H1 (cell line): ENCODE results near the gene DDIAS. TPM values are rescaled to one million over a fixed set of nuclear protein-coding genes. Genes with fewer than 3 reads are reported as not detected.

Experiments used
- CTCF ChIA-PET: fragments of 300-600 bp; sonication (Branson Sonifier 250); formaldehyde crosslinking; loops from one replicate; lab custom pipeline; 2021; ENCODE audit not compliant: partially characterized antibody; lab: Charles Lee
- POLR2A ChIA-PET: fragments of 300-600 bp; sonication (Branson Sonifier 250); formaldehyde crosslinking; loops from one replicate; lab custom pipeline; 2021; ENCODE audit warnings: inconsistent platforms; ENCODE audit not compliant: partially characterized antibody; lab: Charles Lee
- DNase-seq, 2 experiments: peaks; one replicate each; pipeline versions ENCODE4 v3.0.0 to v3.0.0-alpha.2; 2010 to 2022; ENCODE audit warnings: low spot score in 2 of 2, low read depth in 1 of 2, mixed read lengths in 1 of 2
- FAIRE-seq: peaks from 2 replicates; lab custom pipeline; 2011; peaks lifted over from hg19 to GRCh38; lab: Jason Lieb, UNC
- H2AFZ ChIP-seq: 2 replicates; pipeline ENCODE4 v1.8.1; 2012; ENCODE audit warnings: low read length, inconsistent platforms
- H2AK5ac ChIP-seq: 2 replicates; pipeline ENCODE4 v1.6.1; 2013; ENCODE audit warnings: low read depth, low read length
- H2BK120ac ChIP-seq: replicated peaks from 2 replicates; pipeline ENCODE3; 2013; ENCODE audit warnings: low read depth, low read length, inconsistent platforms
- H2BK12ac ChIP-seq: 2 replicates; pipeline ENCODE4 v1.6.1; 2013; ENCODE audit warnings: low read depth, low read length
- H2BK15ac ChIP-seq: 2 replicates; pipeline ENCODE4 v1.6.1; 2013; ENCODE audit warnings: low read length
- H2BK20ac ChIP-seq: 2 replicates; pipeline ENCODE4 v1.6.1; 2013; ENCODE audit warnings: low read length
- H2BK5ac ChIP-seq: 2 replicates; pipeline ENCODE4 v1.6.1; 2013; ENCODE audit warnings: low read depth, low read length
- H3K14ac ChIP-seq: 2 replicates; pipeline ENCODE4 v1.6.1; 2013; ENCODE audit warnings: inconsistent platforms; ENCODE audit not compliant: insufficient read length
- H3K18ac ChIP-seq: 2 replicates; pipeline ENCODE4 v1.6.1; 2013; ENCODE audit warnings: low read length; ENCODE audit errors: extremely low read depth
- H3K23ac ChIP-seq: 2 replicates; pipeline ENCODE4 v1.6.1; 2013; ENCODE audit warnings: inconsistent platforms; ENCODE audit not compliant: insufficient read length
- H3K23me2 ChIP-seq: 2 replicates; pipeline ENCODE4 v1.6.1; 2013; ENCODE audit warnings: low read depth, low read length
- H3K27ac ChIP-seq: 2 replicates; pipeline ENCODE4 v1.6.1; 2011; ENCODE audit warnings: low read depth, low read length, inconsistent platforms
- H3K27me3 ChIP-seq, 4 experiments: replicated peaks in 1 of 4; 1 replicate in 1 of 4; 2 replicates in 3 of 4; pipeline versions ENCODE4 v1.6.1 to v1.8.1; 2011 to 2013; ENCODE audit warnings: low read length in 3 of 4, mild to moderate bottlenecking in 3 of 4, inconsistent platforms in 2 of 4, mixed read lengths in 2 of 4, moderate library complexity in 1 of 4; ENCODE audit not compliant: control insufficient read depth in 3 of 4, insufficient read depth in 3 of 4; ENCODE audit errors: extremely low read depth in 1 of 4
- H3K36me3 ChIP-seq, 4 experiments: 2 replicates each; pipeline versions ENCODE4 v1.6.1 to v1.8.1; 2011 to 2013; ENCODE audit warnings: mild to moderate bottlenecking in 4 of 4, low read length in 3 of 4, moderate library complexity in 2 of 4, control low read depth in 1 of 4, inconsistent platforms in 1 of 4; ENCODE audit not compliant: insufficient read depth in 4 of 4, control insufficient read depth in 2 of 4
- H3K4ac ChIP-seq: replicated peaks from 2 replicates; pipeline ENCODE3; 2013; ENCODE audit warnings: low read length, low read depth, mixed read lengths, inconsistent platforms; ENCODE audit not compliant: insufficient read length
- H3K4me1 ChIP-seq, 4 experiments: replicated peaks in 1 of 4; 1 replicate in 1 of 4; 2 replicates in 3 of 4; pipeline versions ENCODE4 v1.6.1 to v1.8.1; 2011 to 2013; ENCODE audit warnings: low read length in 3 of 4, inconsistent platforms in 2 of 4, mixed read lengths in 1 of 4; ENCODE audit not compliant: insufficient read depth in 4 of 4, control insufficient read depth in 3 of 4
- H3K4me2 ChIP-seq, 2 experiments: 2 replicates each; pipeline versions ENCODE4 v1.6.1 to v1.8.1; 2011 to 2013; ENCODE audit warnings: low read depth in 2 of 2, low read length in 2 of 2, control low read depth in 1 of 2, inconsistent platforms in 1 of 2, mild to moderate bottlenecking in 1 of 2; ENCODE audit not compliant: insufficient read depth in 1 of 2
- H3K4me3 ChIP-seq, 4 experiments: fragments of 200-600, 300-600 bp in 1 of 4; sonication (generic), shearing (Covaris generic), sonication (Bioruptor Twin) in 1 of 4; 2 replicates each; pipeline versions ENCODE4 v1.5.1 to v1.8.1; 2011 to 2016; ENCODE audit warnings: low read length in 4 of 4, low read depth in 3 of 4, control low read depth in 2 of 4, inconsistent platforms in 2 of 4, mild to moderate bottlenecking in 2 of 4, mixed read lengths in 1 of 4, moderate library complexity in 1 of 4; ENCODE audit not compliant: insufficient read depth in 2 of 4; ENCODE audit errors: extremely low read depth in 1 of 4
- H3K56ac ChIP-seq: replicated peaks from 2 replicates; pipeline ENCODE3; 2013; ENCODE audit warnings: low read depth, mild to moderate bottlenecking, mixed read lengths, low read length, inconsistent platforms; ENCODE audit not compliant: insufficient read length
- H3K79me1 ChIP-seq: 2 replicates; pipeline ENCODE4 v1.6.1; 2013; ENCODE audit warnings: low read depth, low read length, control low read depth
- H3K79me2 ChIP-seq, 2 experiments: 2 replicates each; pipeline versions ENCODE4 v1.6.1 to v1.8.1; 2012 to 2013; ENCODE audit warnings: low read length in 2 of 2, mild to moderate bottlenecking in 2 of 2, inconsistent platforms in 1 of 2; ENCODE audit not compliant: insufficient read depth in 2 of 2, control insufficient read depth in 1 of 2
- H3K9ac ChIP-seq, 4 experiments: replicated peaks in 1 of 4; 1 replicate in 1 of 4; 2 replicates in 3 of 4; pipeline versions ENCODE4 v1.6.1 to v1.8.1; 2011 to 2013; ENCODE audit warnings: low read depth in 3 of 4, low read length in 3 of 4, control low read depth in 2 of 4, mild to moderate bottlenecking in 2 of 4, moderate library complexity in 2 of 4, inconsistent platforms in 1 of 4; ENCODE audit errors: extremely low read depth in 1 of 4
- H3K9me3 ChIP-seq, 2 experiments: 2 replicates each; pipeline versions ENCODE4 v1.6.1 to v1.8.1; 2012 to 2013; ENCODE audit warnings: mild to moderate bottlenecking in 2 of 2, moderate library complexity in 2 of 2, control low read depth in 1 of 2, inconsistent platforms in 1 of 2, low read depth in 1 of 2, low read length in 1 of 2, mixed read lengths in 1 of 2; ENCODE audit not compliant: insufficient read depth in 2 of 2
- H4K20me1 ChIP-seq, 2 experiments: replicated peaks in 1 of 2; 2 replicates each; pipeline versions ENCODE3 to v1.8.1; 2011 to 2013; ENCODE audit warnings: inconsistent platforms in 2 of 2, low read length in 2 of 2, mild to moderate bottlenecking in 1 of 2; ENCODE audit not compliant: insufficient read depth in 2 of 2, control insufficient read depth in 1 of 2
- H4K5ac ChIP-seq: 2 replicates; pipeline ENCODE4 v1.6.1; 2013; ENCODE audit warnings: low read length, low read depth, mixed read lengths, inconsistent platforms; ENCODE audit not compliant: insufficient read length
- H4K8ac ChIP-seq: 2 replicates; pipeline ENCODE4 v1.8.0; 2013; ENCODE audit warnings: mild to moderate bottlenecking, moderate library complexity, low read length, inconsistent platforms; ENCODE audit not compliant: insufficient read depth; ENCODE audit errors: extremely low read depth
- H4K91ac ChIP-seq: replicated peaks from 2 replicates; pipeline ENCODE3; 2013; ENCODE audit warnings: low read length, mixed read lengths, inconsistent platforms; ENCODE audit not compliant: insufficient read length
- BACH1 ChIP-seq: IDR thresholded peaks from 2 replicates; pipeline ENCODE4 v1.6.1; 2012; ENCODE audit warnings: low read length, improper control_type of control experiment
- EGR1 ChIP-seq: IDR thresholded peaks from 2 replicates; pipeline ENCODE4 v1.6.1; 2011; ENCODE audit warnings: low read depth, low read length, borderline replicate concordance
- MAFK ChIP-seq: IDR thresholded peaks from 2 replicates; pipeline ENCODE4 v1.6.1; 2012; ENCODE audit warnings: low read depth, mild to moderate bottlenecking, improper control_type of control experiment, low read length
- NRF1 ChIP-seq: IDR thresholded peaks from 2 replicates; pipeline ENCODE4 v1.6.1; 2011; ENCODE audit warnings: mild to moderate bottlenecking, low read depth, low read length, improper control_type of control experiment
- RNF2 ChIP-seq: fragments of 200-900, 300-1000 bp; sonication (generic); IDR thresholded peaks from 2 replicates; pipeline ENCODE4 v1.7.1; 2016; ENCODE audit warnings: borderline replicate concordance, low read depth, mild to moderate bottlenecking, antibody characterized with exemption, low read length; ENCODE audit not compliant: poor library complexity, severe bottlenecking; ENCODE audit errors: missing control alignments
- RXRA ChIP-seq: IDR thresholded peaks from 2 replicates; pipeline ENCODE4 v1.6.1; 2011; ENCODE audit warnings: low read depth, mild to moderate bottlenecking, low read length, moderate library complexity; ENCODE audit not compliant: insufficient read depth
- SP1 ChIP-seq: IDR thresholded peaks from 2 replicates; pipeline ENCODE4 v1.6.1; 2011; ENCODE audit warnings: low read depth, low read length
- polyA plus RNA-seq, 7 experiments: library from polyadenylated mRNA; depleted of rRNA in 3 of 7; stranded (reverse) in 5 of 7; unstranded in 2 of 7; fragments of >200 nt in 5 of 7; fragments of 200-250 nt in 2 of 7; gene quantifications; 1 replicate in 5 of 7; 2 replicates in 1 of 7; 4 replicates in 1 of 7; pipeline versions ENCODE4 v1.2.1 to v1.2.3, GENCODE V29; 2011 to 2013; ENCODE audit warnings: missing spikeins in 2 of 7, mixed read lengths in 2 of 7
- total RNA-seq: library from RNA; stranded (reverse); fragmentation: NEBNext Ultra II Directional; extraction: Animal tissue kit (Norgen Biotek cat#: 25700); gene quantifications from 2 replicates; pipeline ENCODE4 v1.2.1, GENCODE V29; 2021

DDIAS gene
- total and polyA plus RNA-seq, 2 of the 8 experiments (the other 6 are each of a cell fraction or from before 2014, with no cell fraction given), result 11.6 to 25.7 TPM

DNA sequence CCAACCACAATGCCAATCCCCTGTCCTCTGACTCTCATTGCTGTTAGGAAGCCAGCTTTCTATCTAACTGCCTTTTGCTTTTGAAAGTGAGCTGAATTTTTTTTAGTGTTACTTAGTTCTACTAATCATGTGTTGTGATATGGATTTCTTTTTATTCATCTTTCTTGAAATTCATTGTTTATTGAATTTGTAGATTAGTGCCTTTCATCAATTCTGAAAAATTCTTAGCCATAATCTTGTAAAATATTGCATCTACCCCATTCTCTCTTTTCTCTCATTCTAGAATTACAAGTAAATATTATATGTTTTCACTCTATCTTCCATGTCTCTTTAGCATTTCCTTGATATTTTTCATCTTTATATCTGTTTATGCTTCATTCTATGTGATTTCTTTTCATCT is 47.8 kb downstream of the DDIAS start:
- POLR2A ChIA-PET, result no interaction called here
- no peak for FAIRE-seq

More for the DNA sequence above, 47.8 kb downstream of the DDIAS start:
- Histone ChIP-seq H3K36me3 (no peaks in the 10 kb centered on the region), H3K23me2 (no peaks in the 10 kb centered on the region; the same call in 1 of the 2 replicates), H2BK5ac (no peak overlapping the region), H2BK20ac (no peak overlapping the region), H4K20me1 (no peaks in the 10 kb centered on the region), H4K91ac (no peak overlapping the region), H3K27me3 (no peaks in the 10 kb centered on the region), H3K4ac (no peak overlapping the region), H2BK15ac (no peak overlapping the region), H3K56ac (no peak overlapping the region), H3K79me1 (no peaks in the 10 kb centered on the region), H2BK12ac (no peak overlapping the region), H4K8ac (no peak overlapping the region), H2AFZ (no peak overlapping the region), H3K18ac (no peak overlapping the region), H3K4me2 (no peak overlapping the region), H3K4me1 (no peaks in the 10 kb centered on the region), H3K14ac (no peak overlapping the region), H2AK5ac (no peak overlapping the region), H3K9me3 (no peaks in the 10 kb centered on the region), H4K5ac (no peak overlapping the region), H3K4me3 (no peak overlapping the region), H3K27ac (no peak overlapping the region), H3K79me2 (no peaks in the 10 kb centered on the region), H3K23ac (no peak overlapping the region), H3K9ac (no peak overlapping the region), H2BK120ac (no peak overlapping the region)
- no peak for TF ChIP-seq MAFK
- no peak for TF ChIP-seq RNF2
- no peak for TF ChIP-seq SP1
- TF ChIP-seq EGR1, result no peak
- no peak for TF ChIP-seq RXRA
- no peak for TF ChIP-seq BACH1
- no peak for TF ChIP-seq NRF1
- CTCF ChIA-PET, result interaction anchor here (0.6 kb wide), 1 partner anchor 85 kb away, joined by 4 read pairs; no protein-coding TSS in a partner anchor
- DNase-seq, result no peak
